HK-2 (cell line): Measurements from ENCODE around the gene SPATA13.

ENCODE experiments used
- DNase-seq: peaks from one replicate; pipeline ENCODE4 v3.0.0-alpha.2; 2018; ENCODE audit not compliant: unreplicated experiment

SPATA13 gene

GRCh38 chr13:24252136-24252535 is 91.6 kb downstream of the SPATA13 start:
- DNase-seq: no peak

- no peak for DNase-seq
Observed at GRCh38 chr13:24253520-24254145, 93.1 kb downstream of the SPATA13 start.

GRCh38 chr13:24254146-24254841 is 93.8 kb downstream of the SPATA13 start:
- DNase-seq: no peak

GRCh38 chr13:24257497-24257896 is 97.0 kb downstream of the SPATA13 start:
- DNase-seq: no peak

- no peak for DNase-seq
Observed at GRCh38 chr13:24261566-24261965, 101.0 kb downstream of the SPATA13 start.

GRCh38 chr13:24263632-24264031 is 103.1 kb downstream of the SPATA13 start:
- DNase-seq: no peak

- no peak for DNase-seq
Observed at GRCh38 chr13:24264976-24265375, 104.5 kb downstream of the SPATA13 start.

- no peak for DNase-seq
Observed at GRCh38 chr13:24265453-24265852, 104.9 kb downstream of the SPATA13 start.

GRCh38 chr13:24267274-24267673 is 106.8 kb downstream of the SPATA13 start:
- no peak for DNase-seq

GRCh38 chr13:24267801-24268200 is 107.3 kb downstream of the SPATA13 start:
- DNase-seq: no peak

- no peak for DNase-seq
Observed at GRCh38 chr13:24269821-24270220, 109.3 kb downstream of the SPATA13 start.

GRCh38 chr13:24270639-24271141 is 110.2 kb downstream of the SPATA13 start:
- no peak for DNase-seq

- no peak for DNase-seq
Observed at GRCh38 chr13:24271231-24271600, 110.7 kb downstream of the SPATA13 start.

GRCh38 chr13:24271601-24272451 is 111.3 kb downstream of the SPATA13 start:
- DNase-seq: no peak

GRCh38 chr13:24272452-24273161 is 112.1 kb downstream of the SPATA13 start:
- DNase-seq: no peak

GRCh38 chr13:24273926-24274325 is 113.4 kb downstream of the SPATA13 start:
- DNase-seq: no peak

- no peak for DNase-seq
Observed at GRCh38 chr13:24274452-24275021, 114.0 kb downstream of the SPATA13 start.

- no peak for DNase-seq
Observed at GRCh38 chr13:24275041-24275440, 114.5 kb downstream of the SPATA13 start.

GRCh38 chr13:24276306-24276705 is 115.8 kb downstream of the SPATA13 start:
- no peak for DNase-seq

- DNase-seq: no peak
Observed at GRCh38 chr13:24276861-24277260, 116.3 kb downstream of the SPATA13 start.

GRCh38 chr13:24277761-24278160 is 117.2 kb downstream of the SPATA13 start:
- DNase-seq: no peak
